Measurements from ENCODE around the gene SYCP2. TPM values are rescaled to one million over a fixed set of nuclear protein-coding genes. Genes with fewer than 3 reads are reported as not detected.

SYCP2 gene
- total RNA-seq, 1 experiment from 2014 or later = 1.8 TPM

DNA sequence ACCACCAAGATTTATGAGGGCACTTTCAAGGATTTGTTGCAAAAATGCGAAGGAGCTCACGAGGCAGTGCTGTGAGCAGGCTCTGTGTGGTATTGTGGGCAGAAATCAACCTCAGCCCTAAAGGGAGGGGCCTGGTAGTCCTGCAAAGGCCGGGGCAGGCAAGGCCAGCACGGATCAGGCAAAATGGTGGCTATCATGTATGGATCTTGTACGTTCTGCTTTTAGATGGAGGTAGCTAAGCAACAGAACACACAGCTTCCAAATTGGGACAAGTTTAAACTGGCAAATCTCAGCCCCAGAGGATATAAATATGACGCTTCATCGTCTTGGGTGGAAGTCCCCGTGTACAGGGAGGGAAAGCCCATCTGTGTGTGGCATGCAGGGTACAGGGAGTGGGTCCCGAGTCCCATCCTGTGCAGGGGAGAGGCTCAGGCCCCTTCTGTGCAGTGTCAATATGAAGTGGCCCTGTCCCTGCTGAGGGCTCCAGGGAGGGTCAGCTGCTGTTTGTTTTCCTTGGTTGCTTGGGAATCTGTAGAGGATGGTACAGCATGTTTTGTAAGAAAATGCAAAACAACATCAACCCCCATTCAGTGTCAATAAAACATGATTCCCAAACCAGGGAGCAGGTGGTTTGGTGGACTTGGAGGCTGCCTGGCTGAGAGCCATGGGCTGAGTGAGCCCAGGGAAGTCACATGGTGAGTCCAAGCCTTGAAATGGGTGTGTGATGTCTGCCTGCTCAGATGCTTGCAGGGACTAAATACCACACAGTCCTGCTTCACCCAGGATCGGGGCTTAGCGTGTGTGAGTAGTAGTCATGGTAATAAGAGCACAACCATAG lies 113.0 kb downstream of the SYCP2 start:
- H3K4me1 ChIP-seq (ENCODE audit: insufficient read depth, low read length) = 0 out of 2 replicates have a peak, but pooled peaks cover under 1% of the 10 kb centered on the region
- no peaks in the 10 kb centered on the region for H3K9me2 ChIP-seq (replicated peaks; ENCODE audit: low read length)
- no peaks in the 10 kb centered on the region for H3K27me3 ChIP-seq (ENCODE audit: low read length)
- ChIA-PET CTCF (no interaction called here), POLR2A (ENCODE audit: unreplicated experiment) (no interaction called here)
- no peak overlapping the region for H3K27ac ChIP-seq (ENCODE audit: low read length)
- no peak overlapping the region for H3K4me3 ChIP-seq (ENCODE audit: low read length)
- no peak overlapping the region for H3K9ac ChIP-seq (ENCODE audit: low read length)
- BruUV-seq (replicated peaks) = no TSS peak
- peak; percentile 38 for DNase-seq
- TF ChIP-seq EZH2 (IDR thresholded peaks at IDR 0.05; ENCODE audit: low read length, unreplicated experiment) (no peak), EZH2phosphoT487 (IDR thresholded peaks at IDR 0.05; ENCODE audit: borderline replicate concordance, low read length) (no peak)
- TF ChIP-seq, protein P1, sequence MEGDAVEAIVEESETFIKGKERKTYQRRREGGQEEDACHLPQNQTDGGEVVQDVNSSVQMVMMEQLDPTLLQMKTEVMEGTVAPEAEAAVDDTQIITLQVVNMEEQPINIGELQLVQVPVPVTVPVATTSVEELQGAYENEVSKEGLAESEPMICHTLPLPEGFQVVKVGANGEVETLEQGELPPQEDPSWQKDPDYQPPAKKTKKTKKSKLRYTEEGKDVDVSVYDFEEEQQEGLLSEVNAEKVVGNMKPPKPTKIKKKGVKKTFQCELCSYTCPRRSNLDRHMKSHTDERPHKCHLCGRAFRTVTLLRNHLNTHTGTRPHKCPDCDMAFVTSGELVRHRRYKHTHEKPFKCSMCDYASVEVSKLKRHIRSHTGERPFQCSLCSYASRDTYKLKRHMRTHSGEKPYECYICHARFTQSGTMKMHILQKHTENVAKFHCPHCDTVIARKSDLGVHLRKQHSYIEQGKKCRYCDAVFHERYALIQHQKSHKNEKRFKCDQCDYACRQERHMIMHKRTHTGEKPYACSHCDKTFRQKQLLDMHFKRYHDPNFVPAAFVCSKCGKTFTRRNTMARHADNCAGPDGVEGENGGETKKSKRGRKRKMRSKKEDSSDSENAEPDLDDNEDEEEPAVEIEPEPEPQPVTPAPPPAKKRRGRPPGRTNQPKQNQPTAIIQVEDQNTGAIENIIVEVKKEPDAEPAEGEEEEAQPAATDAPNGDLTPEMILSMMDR (conservative IDR thresholded peaks at IDR 0.05; ENCODE audit: low read depth, low read length) = no peak
- no peaks in the 10 kb centered on the region for H3K79me2 ChIP-seq (ENCODE audit: low read length)
- no peaks in the 10 kb centered on the region for H4K20me1 ChIP-seq (ENCODE audit: low read length)
- intact Hi-C loops (cut with micrococcal nuclease) = no loop called here
- no peaks in the 10 kb centered on the region for H3K9me3 ChIP-seq (ENCODE audit: low read length)
- no peaks in the 10 kb centered on the region for H3F3A ChIP-seq (ENCODE audit: low read length, unreplicated experiment)
- peak; percentile 56 for ATAC-seq
- H2AFZ ChIP-seq (ENCODE audit: low read length) = no peak overlapping the region
- H3K4me2 ChIP-seq (ENCODE audit: low read length) = no peak overlapping the region
- H3K36me3 ChIP-seq (ENCODE audit: low read depth, low read length) = no peaks in the 10 kb centered on the region

DNA sequence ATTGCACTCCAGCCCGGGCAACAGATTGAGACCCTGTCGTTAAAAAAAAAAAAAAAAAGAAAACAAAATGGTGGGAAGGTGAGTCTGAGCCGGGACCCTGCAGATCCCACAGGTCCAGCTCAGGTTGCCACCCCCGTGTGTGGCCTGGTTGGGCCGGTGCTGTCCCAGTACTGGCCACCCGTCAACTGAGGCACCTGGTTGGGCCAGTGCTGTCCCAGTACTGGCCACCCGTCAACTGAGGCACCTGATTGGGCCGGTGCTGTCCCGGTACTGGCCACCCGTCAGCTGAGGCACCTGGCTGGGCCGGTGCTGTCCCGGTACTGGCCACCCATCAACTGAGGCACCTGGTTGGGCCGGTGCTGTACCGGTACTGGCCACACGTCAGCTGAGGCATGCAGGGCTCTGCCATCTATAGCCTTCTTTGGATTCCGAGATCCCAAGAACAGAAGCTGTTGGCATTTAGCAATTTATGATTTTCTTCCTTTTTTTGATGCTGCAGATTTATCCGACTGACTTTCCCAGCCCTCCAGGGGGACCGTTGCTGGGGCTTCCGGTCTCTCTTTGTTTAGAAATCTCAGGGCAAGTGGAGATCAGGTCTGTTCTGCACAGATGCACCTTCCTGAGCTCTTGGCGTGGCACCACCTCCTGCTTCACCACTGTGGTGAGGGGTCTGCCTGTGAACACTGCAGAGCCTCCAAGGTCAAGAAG lies 113.8 kb downstream of the SYCP2 start:
- POLR2A ChIA-PET (ENCODE audit: unreplicated experiment) = no interaction called here
- no peak overlapping the region for H2AFZ ChIP-seq (ENCODE audit: low read length)
- no TSS peak for BruUV-seq (replicated peaks)
- H3K9me2 ChIP-seq (replicated peaks; ENCODE audit: low read length) = no peaks in the 10 kb centered on the region
- no peaks in the 10 kb centered on the region for H3F3A ChIP-seq (ENCODE audit: low read length, unreplicated experiment)
- CTCF ChIA-PET = no interaction called here
- H3K9me3 ChIP-seq (ENCODE audit: low read length) = no peaks in the 10 kb centered on the region
- no peak overlapping the region for H3K4me2 ChIP-seq (ENCODE audit: low read length)
- ATAC-seq (no peak), DNase-seq (no peak)
- no peaks in the 10 kb centered on the region for H3K36me3 ChIP-seq (ENCODE audit: low read depth, low read length)
- no peak overlapping the region for H3K27ac ChIP-seq (ENCODE audit: low read length)
- no peaks in the 10 kb centered on the region for H4K20me1 ChIP-seq (ENCODE audit: low read length)
- no peaks in the 10 kb centered on the region for H3K27me3 ChIP-seq (ENCODE audit: low read length)
- no peak overlapping the region for H3K4me3 ChIP-seq (ENCODE audit: low read length)
- H3K9ac ChIP-seq (ENCODE audit: low read length) = no peak overlapping the region
- H3K4me1 ChIP-seq (ENCODE audit: insufficient read depth, low read length) = no peaks in the 10 kb centered on the region
- TF ChIP-seq EZH2phosphoT487 (IDR thresholded peaks at IDR 0.05; ENCODE audit: borderline replicate concordance, low read length) = no peak
- no peak for TF ChIP-seq EZH2 (IDR thresholded peaks at IDR 0.05; ENCODE audit: low read length, unreplicated experiment)
- TF ChIP-seq, protein P1 (conservative IDR thresholded peaks at IDR 0.05; ENCODE audit: low read depth, low read length) = no peak
- H3K79me2 ChIP-seq (ENCODE audit: low read length) = no peaks in the 10 kb centered on the region
- intact Hi-C loops (cut with micrococcal nuclease) = no loop called here

DNA sequence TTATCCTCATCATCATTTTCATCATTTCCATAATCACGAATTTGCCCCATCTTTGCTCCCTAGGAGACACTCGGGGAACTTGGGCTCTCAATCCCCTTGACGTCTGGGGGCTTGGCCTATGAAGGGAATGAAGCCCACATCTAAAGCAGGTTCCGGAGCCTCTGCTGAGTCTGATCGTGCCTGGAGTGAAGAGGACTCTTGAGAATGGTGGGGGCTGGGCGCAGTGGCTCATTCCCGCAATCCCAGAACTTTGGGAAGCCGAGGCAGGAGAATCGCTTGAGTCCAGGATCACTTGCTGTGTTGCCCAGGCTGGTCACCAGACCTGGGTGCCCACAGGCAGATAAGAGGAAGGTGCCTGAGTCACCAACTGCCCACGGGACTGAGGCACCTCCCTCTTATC lies 114.5 kb downstream of the SYCP2 start:
- Histone ChIP-seq H3K36me3 (ENCODE audit: low read depth, low read length) (no peaks in the 10 kb centered on the region), H3K27me3 (ENCODE audit: low read length) (no peaks in the 10 kb centered on the region), H3K27ac (ENCODE audit: low read length) (no peak overlapping the region), H3K9me2 (replicated peaks; ENCODE audit: low read length) (no peaks in the 10 kb centered on the region), H3K9me3 (ENCODE audit: low read length) (no peaks in the 10 kb centered on the region), H3K79me2 (ENCODE audit: low read length) (no peaks in the 10 kb centered on the region), H4K20me1 (ENCODE audit: low read length) (no peaks in the 10 kb centered on the region), H3K9ac (ENCODE audit: low read length) (no peak overlapping the region), H3K4me3 (ENCODE audit: low read length) (no peak overlapping the region), H2AFZ (ENCODE audit: low read length) (no peak overlapping the region), H3K4me1 (ENCODE audit: insufficient read depth, low read length) (no peaks in the 10 kb centered on the region), H3K4me2 (ENCODE audit: low read length) (no peak overlapping the region), H3F3A (ENCODE audit: low read length, unreplicated experiment) (no peaks in the 10 kb centered on the region)
- DNase-seq = no peak
- ChIA-PET CTCF (no interaction called here), POLR2A (ENCODE audit: unreplicated experiment) (no interaction called here)
- BruUV-seq (replicated peaks) = no TSS peak
- TF ChIP-seq EZH2phosphoT487 (IDR thresholded peaks at IDR 0.05; ENCODE audit: borderline replicate concordance, low read length) = no peak
- TF ChIP-seq, protein P1 (conservative IDR thresholded peaks at IDR 0.05; ENCODE audit: low read depth, low read length) = no peak
- TF ChIP-seq EZH2 (IDR thresholded peaks at IDR 0.05; ENCODE audit: low read length, unreplicated experiment) = no peak
- intact Hi-C loops (cut with micrococcal nuclease) = no loop called here
- ATAC-seq = no peak

Data from PC-3 (cell line).